ENCODE data around the gene SDC3.
"Not testable (repeated sequence)": the region's sequence is repeated elsewhere in the genome, so short reads cannot be mapped to it uniquely, and the experiment has no call there.

Gene SDC3

DNA sequence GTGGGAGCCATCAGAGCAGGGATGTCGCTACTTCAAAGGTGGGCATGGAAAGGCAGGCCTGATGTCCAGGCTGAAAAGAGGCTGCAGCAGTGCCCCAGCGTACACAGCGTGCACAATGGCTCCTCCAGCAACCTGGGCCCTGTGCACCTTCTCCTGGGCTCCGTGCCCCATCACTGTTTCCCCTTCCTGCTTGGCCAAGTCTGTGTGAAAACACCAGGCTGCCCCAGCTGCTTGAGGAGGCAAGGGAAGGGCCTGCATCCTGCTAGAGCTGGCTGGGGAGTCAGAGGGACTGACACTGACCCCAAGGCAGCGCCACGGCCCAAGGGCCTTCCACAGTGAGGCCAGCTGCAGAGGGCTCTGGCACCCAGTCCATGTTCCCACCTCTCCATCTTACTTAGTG is 33.4 kb downstream of the SDC3 start:
- no peak for DNase-seq (ENCODE audit: low read depth)

DNA sequence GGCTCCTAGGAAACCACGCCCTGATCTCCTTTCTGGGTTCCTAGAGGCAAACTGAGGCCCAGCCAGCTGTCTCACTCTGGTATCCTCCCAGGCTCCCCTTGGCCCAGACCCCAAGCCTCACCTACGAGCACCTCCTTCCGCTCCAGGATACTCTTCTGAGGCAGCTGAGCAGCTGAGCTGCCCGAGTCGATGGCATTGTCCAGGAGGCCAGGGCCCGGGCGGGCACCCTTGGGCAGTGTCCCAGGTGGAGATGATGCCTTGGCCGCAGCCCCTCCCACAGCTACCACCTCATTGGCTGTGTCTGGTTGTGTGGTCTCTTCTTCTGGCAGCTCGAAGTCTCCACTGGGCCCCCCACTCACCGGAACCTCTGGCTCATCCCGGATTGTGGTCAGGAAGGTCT is 34.4 kb downstream of the SDC3 start:
- DNase-seq (ENCODE audit: low read depth) = no peak

DNA sequence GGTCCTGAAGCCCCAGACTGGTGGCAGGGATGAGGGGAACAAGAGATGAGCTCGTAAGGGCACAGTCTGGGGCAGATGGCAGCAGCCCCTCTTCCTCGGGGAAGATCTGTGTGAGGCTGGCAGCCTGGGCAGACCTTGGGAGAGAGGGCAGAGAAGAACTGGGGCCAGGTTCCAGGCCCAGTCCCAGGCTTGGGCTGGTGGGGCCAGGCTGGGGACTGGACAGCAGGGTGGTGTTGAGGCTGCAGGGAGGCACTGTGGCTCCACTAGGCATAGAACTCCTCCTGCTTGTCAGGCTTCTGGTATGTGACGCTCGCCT is 35.7 kb downstream of the SDC3 start:
- no peak for DNase-seq (ENCODE audit: low read depth)

DNA sequence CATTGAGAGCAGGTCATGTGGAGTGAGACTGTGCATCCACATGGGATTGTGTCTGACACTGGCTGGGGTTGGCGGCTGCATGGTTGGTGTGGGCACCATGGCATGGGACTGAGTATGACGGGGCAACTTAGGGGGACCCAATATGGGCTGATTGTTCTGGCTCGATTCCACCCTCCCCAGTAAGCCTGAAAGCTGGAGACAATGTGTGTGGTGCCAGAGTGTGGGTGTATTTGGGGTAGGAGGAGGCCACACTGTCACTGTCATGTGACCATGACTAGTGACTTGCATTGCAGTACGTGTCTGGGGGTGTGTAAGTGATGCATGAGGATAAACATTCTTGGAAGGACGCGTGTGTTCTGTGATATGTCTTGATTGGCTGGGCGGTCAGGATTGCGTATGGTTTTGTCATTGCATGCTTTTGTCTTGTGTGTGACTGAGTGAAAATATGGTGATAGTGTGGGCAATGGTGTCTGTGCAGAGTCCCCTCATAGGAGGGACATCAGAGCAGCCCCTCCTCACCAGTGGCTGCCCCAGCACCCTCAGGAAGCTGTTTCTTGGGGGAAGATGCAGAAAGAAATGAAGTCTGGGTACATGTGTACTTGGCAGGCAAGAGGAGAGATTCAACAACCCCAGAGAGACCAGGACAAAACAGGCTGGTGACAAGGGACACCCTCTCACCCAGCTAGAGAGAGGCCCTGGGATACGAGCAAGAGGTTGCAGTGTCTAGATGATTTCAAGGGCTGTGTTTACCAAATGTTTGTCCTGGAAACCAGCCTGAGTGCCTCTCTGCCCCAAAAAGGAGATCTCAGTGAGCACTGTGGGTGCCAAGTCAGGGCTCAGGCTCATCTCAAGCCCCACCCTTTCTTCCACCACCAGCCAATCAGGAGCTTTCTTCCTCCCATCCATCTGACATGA is 36.3 kb downstream of the SDC3 start:
- no peak for DNase-seq (ENCODE audit: low read depth)

DNA sequence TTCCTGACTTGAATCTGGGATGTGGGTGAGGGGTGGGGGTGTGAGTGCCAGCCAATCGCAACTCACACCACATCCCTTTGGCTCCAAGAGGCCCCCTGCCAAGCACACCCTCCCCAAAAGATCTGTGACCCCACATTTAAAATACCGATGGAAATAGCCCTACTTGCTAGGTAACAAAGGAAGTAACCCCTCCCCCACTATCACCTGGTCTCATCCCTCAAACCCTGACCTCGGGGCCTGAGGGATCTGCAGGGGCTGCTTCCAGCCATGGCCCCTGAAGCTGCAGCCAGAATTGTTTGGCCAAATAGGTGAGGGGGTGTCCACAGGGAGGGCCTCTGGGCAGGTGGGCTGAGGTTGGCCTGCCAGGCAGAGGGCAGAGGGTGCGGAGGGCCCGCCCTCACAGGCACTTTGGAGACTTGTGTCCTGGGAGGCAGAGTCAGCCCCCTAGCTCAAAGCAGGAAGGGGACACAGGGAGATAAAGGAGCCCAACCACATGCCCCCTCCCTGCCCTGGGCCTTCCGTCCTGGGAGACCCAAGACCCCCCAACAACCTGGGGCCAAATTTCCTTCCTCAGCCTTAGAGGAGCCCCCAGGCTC is 37.2 kb downstream of the SDC3 start:
- DNase-seq (ENCODE audit: low read depth) = no peak

DNA sequence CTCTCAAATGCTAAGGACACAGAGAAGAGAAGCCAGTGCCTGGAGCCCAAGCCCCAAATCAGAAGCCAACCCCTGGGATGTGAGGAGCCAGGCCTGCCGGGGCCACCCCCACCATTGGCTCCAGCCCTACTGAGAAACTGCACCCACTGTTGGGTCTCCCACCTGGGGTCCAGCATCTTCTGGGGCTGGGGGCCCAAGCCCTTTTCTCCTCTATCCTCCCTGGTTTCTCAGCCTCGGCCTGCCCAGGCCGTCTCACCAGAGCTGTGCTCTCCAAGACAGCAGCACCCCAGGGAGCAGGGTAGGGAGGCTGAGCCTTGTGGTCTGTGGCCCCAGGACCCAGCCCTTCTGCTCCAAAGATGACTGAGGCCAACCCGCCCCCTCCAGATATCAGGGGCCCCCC is 37.9 kb downstream of the SDC3 start:
- no peak for DNase-seq (ENCODE audit: low read depth)

DNA sequence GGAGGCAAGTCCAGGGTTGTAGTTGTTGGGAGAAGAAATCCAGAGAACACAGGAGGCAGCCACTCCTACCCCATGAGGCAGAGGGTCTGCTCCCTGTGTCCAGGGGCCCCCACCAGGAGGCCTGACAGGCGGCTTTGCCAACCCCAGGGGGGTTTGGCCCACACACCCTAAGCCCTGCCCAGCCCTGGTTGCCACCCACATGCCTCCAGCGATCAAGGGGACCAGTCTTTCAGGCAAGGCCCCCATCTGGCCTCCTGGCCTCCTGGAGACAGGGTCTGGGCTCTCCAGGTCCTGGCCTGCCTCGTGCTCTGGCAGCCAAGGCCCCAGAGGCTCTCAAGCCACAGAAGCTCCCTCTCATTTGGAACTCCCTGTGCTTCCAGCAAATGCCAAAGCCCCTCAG is 38.5 kb downstream of the SDC3 start:
- no peak for DNase-seq (ENCODE audit: low read depth)

DNA sequence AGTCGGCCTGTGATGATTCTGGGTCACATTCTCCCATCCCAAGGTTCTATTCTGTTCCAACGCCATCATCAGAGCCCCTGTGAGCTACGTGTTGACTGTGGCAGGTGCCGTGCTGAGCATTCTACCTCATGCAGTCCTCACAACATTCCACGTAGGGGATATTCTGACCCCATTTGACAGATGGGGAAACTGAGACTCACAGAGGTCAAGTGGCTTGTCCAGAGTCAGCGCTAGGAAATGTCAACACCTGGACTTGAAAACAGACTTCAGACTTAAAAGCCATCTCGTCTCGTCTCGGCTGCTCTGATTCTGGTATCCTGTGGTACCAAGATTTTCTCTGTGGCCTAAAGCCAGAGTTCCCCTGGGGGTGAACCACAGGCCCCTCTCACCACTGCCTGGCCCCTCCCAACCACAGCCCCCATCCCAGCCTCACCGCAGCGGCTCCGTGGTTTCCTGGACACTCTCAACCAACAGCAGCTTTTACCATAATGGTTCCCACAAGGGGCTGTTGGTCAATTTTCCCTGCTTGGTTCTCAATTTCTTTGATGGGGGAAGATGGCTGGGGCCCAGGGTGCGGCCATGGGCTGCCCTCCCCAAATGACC is 39.6 kb downstream of the SDC3 start:
- DNase-seq (ENCODE audit: low read depth) = no peak

DNA sequence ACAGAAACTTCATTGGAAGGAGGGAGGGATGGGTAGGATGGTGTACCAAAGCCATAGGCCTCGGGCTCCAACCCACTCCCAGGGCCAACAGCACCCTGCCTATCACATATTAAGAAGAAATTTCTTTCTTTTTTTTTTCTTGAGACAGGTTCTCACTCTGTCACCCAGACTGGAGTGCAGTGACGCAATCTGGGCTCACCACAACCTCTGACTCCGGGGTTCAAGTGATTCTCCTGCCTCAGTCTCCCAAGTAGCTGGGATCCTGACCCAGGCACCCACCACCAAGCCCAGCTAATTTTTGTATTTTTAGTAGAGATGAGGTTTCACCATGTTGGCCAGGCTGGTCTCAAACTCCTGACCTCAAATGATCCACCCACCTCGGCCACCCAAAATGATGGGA is 40.5 kb downstream of the SDC3 start:
- not testable (repeated sequence) for DNase-seq (ENCODE audit: low read depth)

DNA sequence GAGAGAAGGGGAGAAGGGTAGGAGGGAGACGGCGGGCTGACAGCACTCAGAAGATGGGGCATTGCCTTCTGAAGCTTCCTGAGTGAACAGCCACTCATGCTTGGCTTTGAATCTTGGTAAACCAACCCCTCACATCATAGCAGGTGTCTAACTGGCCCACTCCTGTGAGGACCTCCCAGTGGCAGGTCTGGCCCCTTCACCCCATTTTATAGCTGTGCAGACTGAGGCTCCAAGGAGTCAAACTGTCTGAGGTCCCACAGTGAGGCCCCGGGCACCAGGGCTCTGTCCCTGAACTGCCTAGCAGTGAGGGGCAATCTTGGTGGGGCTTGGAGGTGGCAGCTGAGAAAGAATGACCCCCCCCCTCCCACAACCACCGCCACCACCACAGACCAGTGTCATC is 41.0 kb downstream of the SDC3 start:
- no peak for DNase-seq (ENCODE audit: low read depth)

DNA sequence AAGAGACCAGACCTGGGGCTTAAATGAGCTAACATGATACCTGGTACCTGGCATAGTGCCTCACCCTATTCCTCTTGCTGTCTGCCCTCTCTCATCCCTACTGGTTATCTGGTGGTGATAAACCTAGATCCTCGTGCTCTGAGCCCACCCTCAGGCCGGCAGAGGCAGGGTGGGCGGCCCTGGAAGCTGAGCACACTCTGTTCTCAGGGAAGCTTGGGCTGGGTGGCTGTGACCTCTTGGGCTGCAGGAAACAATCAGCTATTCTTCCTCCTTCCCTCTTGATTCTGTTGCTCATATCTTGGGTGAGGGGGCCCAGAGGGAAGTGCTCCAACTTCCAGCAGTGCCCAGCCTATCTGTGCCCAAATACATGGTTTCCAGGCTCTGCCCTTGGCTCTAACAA is 42.0 kb downstream of the SDC3 start:
- DNase-seq (ENCODE audit: low read depth) = no peak

DNA sequence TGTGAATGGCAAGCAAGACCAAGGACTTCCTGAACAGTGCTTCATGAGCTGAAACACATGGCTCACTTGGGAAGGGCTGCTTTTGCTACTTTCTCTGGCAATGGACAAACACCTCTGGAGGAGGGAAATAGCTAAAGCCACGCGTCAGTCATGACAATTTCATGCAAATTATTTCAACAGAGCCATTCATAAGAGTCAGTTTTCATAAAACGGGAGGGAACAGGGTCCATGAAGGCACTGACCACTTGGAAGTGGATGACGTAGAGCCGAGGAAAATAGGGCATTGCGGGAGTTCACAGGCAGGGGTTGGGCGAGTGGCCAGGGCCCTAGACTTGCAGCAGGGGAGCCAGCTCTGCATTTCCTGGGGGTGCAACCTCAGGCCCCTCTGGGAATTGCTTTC is 43.9 kb downstream of the SDC3 start:
- no peak for DNase-seq (ENCODE audit: low read depth)

DNA sequence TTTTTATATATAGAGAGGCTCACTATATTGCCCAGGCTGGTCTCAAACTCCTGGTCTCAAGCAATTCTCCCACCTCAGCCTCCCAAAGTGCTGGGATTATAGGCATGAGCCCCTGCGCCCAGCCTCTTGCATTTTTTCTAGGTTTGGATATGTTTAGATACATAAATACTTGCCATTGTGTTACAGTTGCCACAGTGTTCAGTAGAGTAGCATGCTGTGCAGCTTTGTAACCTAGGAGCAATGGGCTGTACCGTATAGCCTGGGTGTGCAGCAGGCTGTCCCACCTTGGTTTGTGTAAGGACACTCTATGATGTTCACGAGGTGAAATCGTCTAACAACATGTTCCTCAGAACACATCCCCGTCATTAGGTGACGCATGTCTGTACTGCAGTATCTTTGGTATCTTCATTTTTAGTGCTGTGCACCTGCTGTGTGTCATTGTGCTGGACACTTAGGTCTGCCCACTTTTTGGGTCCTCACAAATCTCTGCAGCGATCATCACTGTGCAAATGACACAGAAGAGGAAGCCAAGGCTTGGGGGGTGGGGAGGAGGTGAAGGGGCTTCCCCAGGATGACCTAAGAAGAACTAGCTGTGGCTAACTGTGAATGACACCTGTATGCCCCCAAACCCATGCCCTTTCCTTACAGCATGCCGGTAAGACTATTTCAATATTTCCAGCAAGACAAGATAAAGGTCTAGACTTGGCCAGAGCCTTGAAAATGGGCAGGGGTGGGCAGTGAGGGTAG is 44.5 kb downstream of the SDC3 start:
- no peak for DNase-seq (ENCODE audit: low read depth)

DNA sequence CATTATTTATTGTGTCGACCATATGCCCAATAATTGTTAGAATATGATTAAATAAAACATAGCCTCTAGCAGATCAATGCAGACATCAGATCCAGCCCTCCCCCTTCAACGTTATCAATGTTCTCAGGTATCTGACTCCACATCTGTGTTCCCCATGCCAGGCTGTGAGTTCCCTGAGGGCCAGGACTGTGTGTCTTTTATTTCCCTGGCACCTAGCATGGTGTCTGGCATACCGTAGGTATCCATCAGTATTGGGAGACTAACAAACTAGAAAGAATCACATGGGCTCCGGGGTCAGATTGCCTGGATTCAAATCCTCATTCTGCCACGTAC is 48.3 kb downstream of the SDC3 start:
- DNase-seq (ENCODE audit: low read depth) = no peak

DNA sequence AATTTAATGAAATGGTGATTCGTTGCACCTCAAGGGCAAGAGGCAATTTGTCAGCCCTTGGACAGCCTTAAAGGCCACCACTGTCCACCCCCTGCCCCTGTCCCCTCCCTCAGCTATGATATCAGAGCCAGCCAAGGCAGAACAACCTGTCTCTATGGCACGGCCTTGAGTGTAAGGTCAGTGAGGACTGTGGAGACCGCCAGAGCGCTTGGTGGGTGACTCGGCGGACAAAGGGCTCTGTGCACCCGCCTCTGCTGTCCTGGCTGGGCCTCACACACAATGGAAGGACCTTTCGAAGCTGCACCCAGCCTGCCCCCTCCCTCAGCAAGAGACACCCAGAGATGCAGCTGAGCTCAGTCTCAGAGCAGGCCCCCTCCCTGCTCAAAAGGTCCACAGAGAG is 50.6 kb downstream of the SDC3 start:
- no peak for DNase-seq (ENCODE audit: low read depth)

DNA sequence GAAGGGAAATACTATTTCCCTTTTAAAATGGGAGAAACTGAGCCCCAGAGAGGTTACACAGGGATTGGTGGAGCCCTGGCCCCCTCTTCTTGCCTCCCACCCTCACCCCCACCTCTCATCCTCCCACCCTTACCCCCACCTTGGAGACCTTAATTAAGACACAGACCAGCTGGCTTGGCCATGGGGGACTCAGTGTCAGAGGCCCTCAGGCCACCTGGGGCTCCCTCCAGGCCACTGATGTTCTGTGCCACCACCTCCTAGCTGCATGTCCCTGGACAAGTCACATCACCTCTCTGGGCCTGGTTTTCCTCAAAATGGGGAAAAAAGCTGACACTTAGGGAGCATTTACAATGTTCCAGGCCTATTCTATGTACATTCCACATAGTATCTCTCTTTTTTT is 51.5 kb downstream of the SDC3 start:
- DNase-seq (ENCODE audit: low read depth) = no peak

DNA sequence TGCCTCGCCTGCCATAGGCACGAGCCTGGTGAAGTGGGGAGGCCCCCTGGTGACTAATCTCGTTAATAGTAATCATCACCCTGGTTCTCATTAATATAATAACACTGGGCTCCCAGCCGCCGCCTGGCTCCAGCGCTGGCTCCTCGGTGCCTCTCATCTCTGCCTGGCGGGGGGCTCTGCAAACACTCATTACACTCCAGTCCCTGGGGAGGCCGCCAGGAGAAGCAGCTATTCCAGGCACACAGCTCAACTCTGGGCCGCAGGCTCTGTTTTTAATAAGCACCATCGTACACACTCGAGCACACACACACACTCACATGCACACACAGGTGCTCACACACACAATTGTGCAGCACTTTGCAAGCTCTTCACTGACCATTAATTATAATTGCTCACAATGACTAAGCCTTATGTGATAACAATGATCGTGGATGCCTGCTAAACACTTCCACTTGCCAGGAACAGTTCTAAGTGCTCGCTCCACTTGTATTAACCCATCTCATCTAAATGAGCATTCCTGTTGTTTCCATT is 52.2 kb downstream of the SDC3 start:
- DNase-seq (ENCODE audit: low read depth) = peak; percentile 26

DNA sequence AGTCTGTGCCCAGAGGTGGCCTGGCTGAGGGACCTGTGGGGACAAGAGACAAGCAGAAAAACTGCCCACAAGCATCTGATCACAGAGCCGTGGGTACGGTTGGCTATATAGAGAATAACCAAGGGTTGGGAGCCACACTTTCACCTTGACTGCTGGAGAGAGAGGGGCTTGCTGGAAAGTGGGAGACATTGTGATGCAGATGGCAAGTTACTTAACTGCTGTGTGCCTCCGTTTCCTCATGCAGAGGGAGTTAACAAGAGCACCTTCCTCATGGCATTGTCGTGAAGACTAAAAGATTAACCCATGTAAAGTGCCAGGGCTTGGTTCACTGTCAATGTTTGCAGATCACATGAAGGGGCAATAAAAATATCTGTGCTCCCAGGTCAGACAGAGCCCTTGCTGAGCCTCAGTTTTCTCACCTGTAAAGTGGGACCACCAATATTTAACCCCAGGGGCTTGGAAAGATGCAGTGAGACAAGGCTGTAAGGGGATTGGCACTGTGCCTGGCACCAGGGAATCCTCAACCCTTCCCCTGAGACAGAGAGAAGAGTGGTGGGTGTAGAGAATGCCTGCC is 52.8 kb downstream of the SDC3 start:
- no peak for DNase-seq (ENCODE audit: low read depth)

DNA sequence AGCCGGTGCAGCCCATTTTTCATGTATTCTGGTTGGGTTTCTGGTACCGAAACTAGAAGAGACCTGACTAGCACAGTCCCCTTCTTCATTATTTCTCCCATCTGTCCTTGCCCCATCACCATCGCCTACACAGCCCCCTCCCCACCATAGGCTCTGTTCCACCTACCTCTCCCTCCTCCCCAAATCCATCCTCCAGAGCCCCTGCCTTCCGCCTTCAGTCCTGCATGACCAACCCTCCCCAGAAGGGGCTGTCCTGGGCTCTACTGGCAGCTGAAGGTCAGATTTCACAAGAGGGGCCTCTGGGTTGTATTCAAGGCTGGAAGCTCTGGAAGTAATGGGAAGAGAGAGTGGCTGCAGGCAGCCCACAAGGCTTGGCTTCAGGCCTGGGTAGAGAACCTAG is 55.2 kb downstream of the SDC3 start:
- DNase-seq (ENCODE audit: low read depth) = no peak

DNA sequence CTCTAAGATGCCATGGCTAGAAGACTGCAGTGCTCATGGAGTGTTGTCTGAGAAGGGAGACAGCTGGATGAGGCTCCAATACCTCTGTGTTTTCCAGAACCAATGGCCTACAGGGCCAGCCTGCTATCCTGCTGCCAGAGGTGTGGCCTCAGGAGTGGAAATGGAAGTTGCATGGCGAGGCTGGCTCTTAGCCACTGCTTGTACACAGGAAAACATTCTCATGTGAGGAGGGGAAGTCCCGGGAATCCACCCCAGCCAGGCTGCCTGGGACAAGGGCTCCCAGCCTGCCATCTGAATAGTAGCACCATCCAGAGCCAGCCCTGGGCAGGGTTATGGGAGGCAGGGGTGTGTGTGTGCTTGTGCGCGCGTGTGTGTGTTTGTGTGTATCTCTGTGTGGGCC is 56.5 kb downstream of the SDC3 start:
- DNase-seq (ENCODE audit: low read depth) = peak; percentile 27

DNA sequence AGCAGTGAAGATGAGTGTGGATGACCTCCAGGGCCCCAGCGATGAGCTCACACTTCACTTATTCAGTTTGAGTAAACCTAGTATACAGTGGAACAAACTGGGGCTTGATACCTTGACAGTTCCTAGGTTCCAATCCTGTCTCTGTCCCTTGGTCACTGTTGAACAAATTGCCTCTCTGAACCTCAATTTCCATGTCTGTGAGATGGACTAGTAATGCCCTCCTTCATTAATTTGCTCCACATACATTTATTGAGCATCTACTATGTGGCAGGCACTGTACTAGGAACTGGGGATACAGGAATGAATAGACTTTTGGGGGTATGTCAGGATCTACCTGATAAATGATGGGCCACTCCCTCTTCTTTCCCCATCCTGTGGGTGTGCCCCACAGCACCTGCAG is 57.3 kb downstream of the SDC3 start:
- DNase-seq (ENCODE audit: low read depth) = no peak

DNA sequence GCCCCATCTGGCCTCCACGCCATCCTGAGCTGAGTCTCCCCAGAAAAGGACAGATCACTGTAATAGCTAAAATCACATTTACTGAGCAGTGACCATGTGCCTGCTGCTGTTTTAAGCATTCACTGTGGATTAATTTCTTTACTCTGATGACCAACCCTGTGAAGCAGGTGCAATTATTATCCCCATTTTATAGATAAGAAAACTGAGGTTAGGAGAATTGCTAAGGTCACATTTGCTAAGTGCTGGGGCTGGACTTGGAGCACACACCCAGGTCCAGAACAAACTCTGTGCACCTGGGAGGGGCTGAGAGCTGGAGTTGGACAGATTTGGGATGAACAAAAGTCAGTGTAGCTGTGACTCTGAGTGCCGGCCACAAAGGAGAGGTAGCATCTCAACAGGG is 58.0 kb downstream of the SDC3 start:
- no peak for DNase-seq (ENCODE audit: low read depth)

All from fibroblast of gingiva (primary cell).